ENCODE measurements around the gene TMEM259.

DNA sequence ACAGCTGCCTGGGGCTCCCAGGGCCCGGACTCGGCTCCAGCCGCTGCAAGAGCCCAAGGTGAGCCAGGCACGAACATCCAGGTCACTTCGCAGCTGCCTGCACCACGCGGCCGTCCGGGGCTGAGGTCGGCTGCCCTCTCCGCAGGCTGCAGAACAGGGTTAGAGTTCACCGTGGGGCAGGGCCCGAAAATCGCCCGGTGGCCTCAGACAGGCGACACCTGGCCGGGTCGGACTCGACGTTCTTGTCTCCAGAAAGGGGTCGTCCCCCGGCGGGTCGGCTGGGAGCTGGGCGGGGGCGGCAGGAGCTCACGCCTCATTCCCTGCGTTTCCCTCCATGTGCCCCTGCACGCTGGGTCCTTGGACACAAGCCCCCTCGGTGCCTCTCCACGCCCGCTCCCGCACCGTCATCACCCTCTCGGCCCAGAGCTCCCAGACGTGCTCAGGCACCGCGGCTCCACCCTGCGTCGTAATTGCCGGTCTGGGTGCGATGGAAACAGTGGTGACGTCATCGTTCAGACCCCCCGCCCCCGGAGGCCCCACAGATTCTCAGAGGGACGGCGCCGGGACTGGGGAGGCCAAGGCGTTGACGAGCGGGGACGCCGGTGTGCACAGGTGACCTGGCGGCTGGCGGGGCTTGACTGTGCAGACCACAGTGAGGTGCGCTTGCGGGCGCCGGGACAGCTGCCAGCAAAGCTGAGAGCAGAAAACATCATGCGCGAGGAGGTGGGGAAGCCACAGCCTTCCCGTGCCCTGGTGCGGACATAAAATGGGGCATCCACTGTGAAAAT lies 24.7 kb downstream of the TMEM259 start:
- TF ChIP-seq, protein P1, sequence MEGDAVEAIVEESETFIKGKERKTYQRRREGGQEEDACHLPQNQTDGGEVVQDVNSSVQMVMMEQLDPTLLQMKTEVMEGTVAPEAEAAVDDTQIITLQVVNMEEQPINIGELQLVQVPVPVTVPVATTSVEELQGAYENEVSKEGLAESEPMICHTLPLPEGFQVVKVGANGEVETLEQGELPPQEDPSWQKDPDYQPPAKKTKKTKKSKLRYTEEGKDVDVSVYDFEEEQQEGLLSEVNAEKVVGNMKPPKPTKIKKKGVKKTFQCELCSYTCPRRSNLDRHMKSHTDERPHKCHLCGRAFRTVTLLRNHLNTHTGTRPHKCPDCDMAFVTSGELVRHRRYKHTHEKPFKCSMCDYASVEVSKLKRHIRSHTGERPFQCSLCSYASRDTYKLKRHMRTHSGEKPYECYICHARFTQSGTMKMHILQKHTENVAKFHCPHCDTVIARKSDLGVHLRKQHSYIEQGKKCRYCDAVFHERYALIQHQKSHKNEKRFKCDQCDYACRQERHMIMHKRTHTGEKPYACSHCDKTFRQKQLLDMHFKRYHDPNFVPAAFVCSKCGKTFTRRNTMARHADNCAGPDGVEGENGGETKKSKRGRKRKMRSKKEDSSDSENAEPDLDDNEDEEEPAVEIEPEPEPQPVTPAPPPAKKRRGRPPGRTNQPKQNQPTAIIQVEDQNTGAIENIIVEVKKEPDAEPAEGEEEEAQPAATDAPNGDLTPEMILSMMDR (IDR thresholded peaks at IDR 0.05): no peak
- no peak for TF ChIP-seq POLR2A (IDR thresholded peaks at IDR 0.05)
- TF ChIP-seq POLR2AphosphoS5 (IDR thresholded peaks at IDR 0.05): no peak

Measured in gastroesophageal sphincter (tissue), 3 donors.